GM20000 (cell line): Measurements from ENCODE around the gene COMMD8.

Experiments
- DNase-seq: peaks from one replicate; pipeline ENCODE4 v3.0.0; 2012; ENCODE audit warnings: low spot score
- CTCF ChIP-seq: IDR thresholded peaks from 2 replicates; pipeline ENCODE4 v1.5.1; 2012; ENCODE audit warnings: mild to moderate bottlenecking, control low read depth; ENCODE audit errors: extremely low read depth, missing control alignments

The COMMD8 gene

DNA sequence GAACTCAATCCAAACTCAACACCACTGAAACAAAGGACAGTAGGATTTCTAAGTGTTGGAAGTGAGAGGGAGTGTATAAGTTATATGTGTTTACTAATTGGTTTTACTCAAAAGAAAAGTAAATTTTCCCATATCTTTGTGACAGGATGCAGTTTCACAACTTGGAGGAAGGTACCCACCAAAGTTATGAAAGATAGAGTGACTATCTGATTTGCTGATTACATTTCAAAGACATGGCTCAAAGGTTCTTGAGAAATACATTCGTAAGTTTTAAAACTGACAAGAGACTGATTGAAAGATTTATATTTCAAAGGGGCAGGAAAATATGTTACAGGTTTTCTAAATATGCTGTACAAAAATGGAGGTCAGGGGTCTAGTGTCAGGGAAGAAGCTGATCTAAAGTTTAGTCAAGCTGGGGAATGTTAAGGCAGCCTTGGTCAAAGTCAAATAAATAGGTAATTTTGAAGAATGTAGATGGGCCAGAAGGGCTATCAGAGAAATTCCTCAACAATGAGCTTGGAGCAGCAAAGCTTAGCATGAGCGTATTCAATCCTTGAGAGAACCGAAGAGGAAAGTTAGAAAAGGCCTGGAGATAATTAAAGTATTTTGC lies 9.7 kb upstream of the COMMD8 start:
- TF ChIP-seq CTCF, result no peak
- no peak for DNase-seq

DNA sequence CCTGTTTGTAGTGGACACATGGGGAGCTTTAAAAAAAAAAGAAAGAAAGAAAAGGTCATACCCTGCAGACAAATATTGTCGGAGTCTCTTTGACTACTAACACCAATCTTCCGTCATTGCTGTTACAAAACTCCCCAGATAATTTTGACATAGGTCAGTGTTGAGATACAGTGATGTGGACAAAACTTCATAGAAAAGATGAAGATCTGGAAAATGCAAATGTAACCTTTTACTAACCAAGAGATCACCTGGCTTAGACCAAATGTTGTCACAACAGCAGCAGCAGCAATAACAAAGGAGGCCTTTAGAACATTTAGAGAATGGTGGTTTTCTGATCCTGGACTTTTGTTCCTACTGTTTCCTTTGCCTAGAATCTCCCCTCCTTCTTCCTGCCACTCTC lies 8.1 kb upstream of the COMMD8 start:
- DNase-seq, result no peak
- TF ChIP-seq CTCF, result no peak

DNA sequence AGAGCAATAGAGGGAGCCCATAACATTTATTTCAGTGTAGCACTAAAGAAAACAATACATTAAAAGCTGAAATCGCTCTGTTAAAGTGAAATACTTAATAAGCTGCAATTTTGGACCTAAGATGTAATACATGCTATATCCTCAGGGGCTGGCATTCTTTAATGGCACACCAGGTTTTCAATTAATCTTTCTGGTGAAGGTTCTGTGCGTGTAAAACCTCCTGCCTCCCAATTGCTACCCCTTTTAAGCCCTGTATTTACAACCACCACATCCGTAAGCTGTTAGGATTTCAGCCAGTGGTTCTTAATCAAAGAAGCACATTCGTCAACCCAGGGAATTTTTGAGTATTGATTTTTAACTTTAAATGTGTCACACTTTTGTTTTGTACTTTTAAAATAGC lies 7.6 kb upstream of the COMMD8 start:
- DNase-seq, result no peak
- no peak for TF ChIP-seq CTCF

DNA sequence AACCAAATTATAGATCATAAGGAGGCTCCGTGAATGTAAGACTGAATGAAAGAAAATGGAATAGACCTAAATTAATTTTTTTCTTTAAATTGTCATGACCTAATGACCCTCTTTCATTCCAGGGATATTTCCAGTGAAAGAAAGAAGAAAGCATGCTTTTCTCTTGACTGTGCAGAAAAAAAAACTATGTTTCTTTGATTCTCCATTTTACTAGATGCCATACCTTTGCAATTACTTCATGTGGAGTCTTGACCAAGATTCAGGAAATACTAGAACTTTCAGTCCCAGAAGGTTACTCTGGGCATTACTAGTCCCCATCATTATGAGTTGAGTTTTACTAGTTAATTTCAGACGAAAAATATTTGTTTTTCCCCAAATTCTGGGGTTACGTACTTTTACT lies 6.4 kb upstream of the COMMD8 start:
- TF ChIP-seq CTCF, result no peak
- no peak for DNase-seq

- DNase-seq, result no peak
- no peak for TF ChIP-seq CTCF
Measured at GRCh38 chr4:47468706-47469365, 5.3 kb upstream of the COMMD8 start.

- no peak for DNase-seq
- no peak for TF ChIP-seq CTCF
Measured at GRCh38 chr4:47466056-47466785, 2.7 kb upstream of the COMMD8 start.

DNA sequence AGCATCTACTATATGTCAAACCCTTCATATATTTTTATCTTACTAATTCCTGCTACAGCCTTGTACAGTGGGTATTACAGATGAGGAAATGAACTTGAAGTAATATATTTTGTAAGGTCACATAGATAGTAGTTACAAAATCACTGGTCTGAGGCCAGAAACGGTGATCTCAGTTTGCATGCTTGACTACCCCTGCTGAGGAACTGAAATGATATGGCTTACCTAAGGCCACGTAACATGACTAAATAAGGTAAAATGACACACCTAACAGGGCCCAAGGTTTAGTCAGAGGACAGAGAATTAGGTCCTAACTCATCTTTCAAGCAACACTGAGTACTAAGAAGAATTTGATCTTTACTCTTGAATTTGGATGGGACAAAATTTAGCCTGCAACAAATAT lies 1.5 kb upstream of the COMMD8 start:
- TF ChIP-seq CTCF, result no peak
- DNase-seq, result peak; percentile 25
